Colonic mucosa (tissue), 4 donors: ENCODE results near the gene MRPL33. TPM values are rescaled to one million over a fixed set of nuclear protein-coding genes. Genes with fewer than 3 reads are reported as not detected.

Experiments used
- DNase-seq: peaks from one replicate; pipeline ENCODE4 v3.0.0-alpha.2; 2020
- H3K27ac ChIP-seq: fragments of 200-600 bp; one replicate; pipeline ENCODE4 v1.8.0; 2021
- H3K27me3 ChIP-seq: fragments of 200-600 bp; one replicate; pipeline ENCODE4 v1.8.0; 2021
- H3K36me3 ChIP-seq: fragments of 200-600 bp; one replicate; pipeline ENCODE4 v1.8.0; 2021
- H3K4me1 ChIP-seq: fragments of 200-600 bp; one replicate; pipeline ENCODE4 v1.8.0; 2021; ENCODE audit warnings: mild to moderate bottlenecking
- H3K4me3 ChIP-seq: fragments of 200-600 bp; one replicate; pipeline ENCODE4 v1.8.0; 2021
- H3K9ac ChIP-seq, 2 donors: one replicate each; pipeline ENCODE4 v1.7.0; 2013; ENCODE audit warnings: control low read depth in 2 of 2, low read depth in 2 of 2, low read length in 2 of 2
- H3K9me3 ChIP-seq: fragments of 200-600 bp; one replicate; pipeline ENCODE4 v1.8.0; 2021
- CTCF ChIP-seq: fragments of 200-600 bp; IDR thresholded peaks from one replicate; pipeline ENCODE4 v1.8.0; 2022; ENCODE audit warnings: antibody characterized with exemption, mild to moderate bottlenecking
- intact Hi-C: fragments of 100-400 bp; cut with DNase I; formaldehyde crosslinking; loops from one replicate; pipeline ENCODE4 v1.14.1; 2022
- total RNA-seq, 2 donors: library from RNA; stranded (reverse); fragmentation: NEBNext Ultra II Directional in 1 of 2; extraction: Animal tissue kit (Norgen Biotek cat#: 25700) in 1 of 2; gene quantifications; one replicate each; pipeline ENCODE4 v1.2.1, GENCODE V29; 2021
- donor health status: healthy.
- donor health status: DM: no; HTN: no; CAD: no.
- donor health status: DM: no; HTN: no; CAD: no.

Gene MRPL33
- total RNA-seq, 2 donors from 2014 or later: 56.5 to 63.7 TPM

DNA sequence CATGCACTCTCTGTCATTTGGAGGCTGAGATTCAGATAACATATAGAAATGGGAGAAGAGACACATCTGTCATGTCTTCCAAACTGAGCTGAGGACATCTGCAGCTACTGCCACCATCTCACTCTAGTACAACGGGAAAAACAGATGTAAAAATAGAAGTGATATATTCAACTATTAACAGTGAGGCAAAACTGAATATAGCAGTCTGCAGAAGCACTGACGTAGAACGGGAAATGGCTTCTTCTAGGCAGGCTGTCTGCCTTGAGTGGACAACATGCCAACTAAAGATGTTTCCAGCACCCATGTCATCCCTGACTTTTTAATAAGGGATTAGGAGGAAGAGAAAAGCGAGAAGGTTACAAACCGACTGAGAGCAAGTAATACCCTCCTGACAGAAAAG lies 51.6 kb downstream of the MRPL33 start:
- Histone ChIP-seq H3K9me3 (no peaks in the 10 kb centered on the region), H3K27ac (no peak overlapping the region), H3K9ac (no peak overlapping the region), H3K4me1 (no peaks in the 10 kb centered on the region), H3K4me3 (no peak overlapping the region), H3K27me3 (no peaks in the 10 kb centered on the region), H3K36me3 (no peaks in the 10 kb centered on the region)
- intact Hi-C loops: no loop called here
- no peak for DNase-seq
- TF ChIP-seq CTCF: no peak

- no peaks in the 10 kb centered on the region for H3K4me1 ChIP-seq
- H3K27ac ChIP-seq: no peak overlapping the region
- intact Hi-C loops: no loop called here
- no peak overlapping the region for H3K9ac ChIP-seq
- no peak for DNase-seq
- H3K9me3 ChIP-seq: no peaks in the 10 kb centered on the region
- no peak for TF ChIP-seq CTCF
- no peaks in the 10 kb centered on the region for H3K27me3 ChIP-seq
- no peaks in the 10 kb centered on the region for H3K36me3 ChIP-seq
- no peak overlapping the region for H3K4me3 ChIP-seq
Observed at GRCh38 chr2:27823569-27823968, 52.0 kb downstream of the MRPL33 start.

DNA sequence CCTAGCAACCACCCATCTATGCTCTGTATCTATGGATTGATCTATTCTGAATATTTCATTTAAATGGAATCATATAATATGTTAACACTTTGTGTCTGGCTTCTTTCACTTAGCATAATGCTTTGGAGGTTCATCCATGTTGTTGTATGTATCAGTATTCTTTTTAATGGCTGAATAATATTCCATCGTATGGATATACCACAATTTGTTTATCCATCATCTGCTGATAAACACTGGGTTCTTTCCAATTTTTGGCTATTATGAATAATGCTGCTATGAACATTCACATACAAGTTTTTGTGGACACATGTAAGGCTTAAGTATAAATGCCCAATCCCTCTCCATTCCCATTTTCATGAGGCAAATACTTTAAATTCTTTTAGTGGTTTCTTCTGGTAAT lies 52.9 kb downstream of the MRPL33 start:
- TF ChIP-seq CTCF: no peak
- Histone ChIP-seq H3K4me3 (no peak overlapping the region), H3K36me3 (no peaks in the 10 kb centered on the region), H3K9me3 (no peaks in the 10 kb centered on the region), H3K9ac (no peak overlapping the region), H3K27me3 (no peaks in the 10 kb centered on the region), H3K27ac (no peak overlapping the region), H3K4me1 (no peaks in the 10 kb centered on the region)
- DNase-seq: no peak
- intact Hi-C loops: no loop called here

GRCh38 chr2:27828305-27828704 lies 56.8 kb downstream of the MRPL33 start:
- DNase-seq: no peak
- intact Hi-C loops: no loop called here
- H3K4me3 ChIP-seq: no peak overlapping the region
- H3K9ac ChIP-seq: no peak overlapping the region
- H3K36me3 ChIP-seq: no peaks in the 10 kb centered on the region
- H3K4me1 ChIP-seq: no peaks in the 10 kb centered on the region
- no peak for TF ChIP-seq CTCF
- H3K27ac ChIP-seq: no peak overlapping the region
- no peaks in the 10 kb centered on the region for H3K27me3 ChIP-seq
- no peaks in the 10 kb centered on the region for H3K9me3 ChIP-seq

Other genes starting within 250 kb of the MRPL33 start
- gene ZNF512, start 188.7 kb upstream of the MRPL33 start, total RNA-seq: 10 to 100 TPM; 13.8 to 14.6 TPM
- 1 to 10 TPM; 2.8 to 2.9 TPM for gene CCDC121, start 142.7 kb upstream of the MRPL33 start, total RNA-seq
- 10 to 100 TPM; 23.4 to 27.6 TPM for gene GPN1, start 142.7 kb upstream of the MRPL33 start, total RNA-seq
- 10 to 100 TPM; 20.8 to 23.9 TPM for gene SUPT7L, start 108.1 kb upstream of the MRPL33 start, total RNA-seq
- 10 to 100 TPM; 16.1 to 17.1 TPM for gene SLC4A1AP, start 107.8 kb upstream of the MRPL33 start, total RNA-seq
- 1 to 10 TPM; 5.5 to 8.9 TPM for gene RBKS, start 118.7 kb downstream of the MRPL33 start, total RNA-seq
- 10 to 100 TPM; 32.2 to 33.5 TPM for gene BABAM2, start 119.0 kb downstream of the MRPL33 start, total RNA-seq